Stimulated activated naive CD8-positive, alpha-beta T cell treated with anti-CD3 and anti-CD28 coated beads, Interleukin-15, amount 100 ng/mL, for 72 hours (primary cell): ENCODE measurements around the gene CLIP3.
A peak's percentile ranks its signal among the peaks of the same experiment; 100 is the strongest.

Source experiments
- ATAC-seq: fragments of 150-1000 bp; cut with Tn5 transposase; 2 replicates; pipeline ENCODE4 v1.10.0; 2021; ENCODE audit warnings: mild to moderate bottlenecking, moderate library complexity
- DNase-seq, 2 donors: peaks; one replicate each; pipeline ENCODE4 v3.0.0; 2021 to 2022
- H3K27ac Mint-ChIP-seq, 2 donors: one replicate each; pipeline ENCODE4 v1.8.0; 2022; ENCODE audit warnings: mild to moderate bottlenecking in 2 of 2, mixed read lengths in 2 of 2, moderate library complexity in 2 of 2
- H3K27me3 Mint-ChIP-seq: one replicate; pipeline ENCODE4 v1.8.0; 2022; ENCODE audit warnings: mixed read lengths
- H3K4me1 Mint-ChIP-seq: one replicate; pipeline ENCODE4 v1.8.0; 2022; ENCODE audit warnings: mild to moderate bottlenecking, mixed read lengths
- H3K4me3 Mint-ChIP-seq, 2 donors: one replicate each; pipeline ENCODE4 v1.8.0; 2022; ENCODE audit warnings: mild to moderate bottlenecking in 2 of 2, mixed read lengths in 2 of 2, moderate library complexity in 1 of 2
- H3K9me3 Mint-ChIP-seq, 2 donors: one replicate each; pipeline ENCODE4 v1.8.0; 2022; ENCODE audit warnings: mixed read lengths in 2 of 2

Gene CLIP3

GRCh38 chr19:35978832-35979365, 53.8 kb downstream of the CLIP3 start:
- no peak for DNase-seq
- Mint-ChIP-seq H3K4me1 (peaks cover 5% of the 10 kb centered on the region), H3K9me3 (no peaks in the 10 kb centered on the region), H3K27me3 (peaks cover 49% of the 10 kb centered on the region), H3K4me3 (no peak overlapping the region), H3K27ac (no peak overlapping the region)
- ATAC-seq: no peak

GRCh38 chr19:35978271-35978670, 54.4 kb downstream of the CLIP3 start:
- ATAC-seq: no peak
- Mint-ChIP-seq H3K4me3 (no peak overlapping the region), H3K27me3 (peaks cover 43% of the 10 kb centered on the region), H3K4me1 (peaks cover 5% of the 10 kb centered on the region), H3K9me3 (no peaks in the 10 kb centered on the region), H3K27ac (no peak overlapping the region)
- DNase-seq: no peak

- no peaks in the 10 kb centered on the region for H3K9me3 Mint-ChIP-seq
- DNase-seq (peak; percentile 43 to 53), ATAC-seq (peak; percentile 89)
- H3K27me3 Mint-ChIP-seq: peaks cover 41% of the 10 kb centered on the region
- H3K27ac Mint-ChIP-seq: no peak overlapping the region
- H3K4me3 Mint-ChIP-seq: no peak overlapping the region
- peaks cover 5% of the 10 kb centered on the region for H3K4me1 Mint-ChIP-seq
Measured at GRCh38 chr19:35977446-35978222, 55.0 kb downstream of the CLIP3 start.

GRCh38 chr19:35975608-35976214, 57.0 kb downstream of the CLIP3 start:
- DNase-seq (no peak), ATAC-seq (no peak)
- H3K27ac Mint-ChIP-seq: no peak overlapping the region
- peaks cover 33% of the 10 kb centered on the region for H3K27me3 Mint-ChIP-seq
- H3K4me3 Mint-ChIP-seq: no peak overlapping the region
- H3K4me1 Mint-ChIP-seq: peaks cover 5% of the 10 kb centered on the region
- no peaks in the 10 kb centered on the region for H3K9me3 Mint-ChIP-seq

- H3K27ac Mint-ChIP-seq: no peak overlapping the region
- no peaks in the 10 kb centered on the region for H3K9me3 Mint-ChIP-seq
- H3K27me3 Mint-ChIP-seq: peaks cover 23% of the 10 kb centered on the region
- no peak overlapping the region for H3K4me3 Mint-ChIP-seq
- ATAC-seq: no peak
- H3K4me1 Mint-ChIP-seq: peaks cover 12% of the 10 kb centered on the region
- DNase-seq: no peak
Measured at GRCh38 chr19:35973487-35973886, 59.2 kb downstream of the CLIP3 start.

GRCh38 chr19:35966771-35967170, 65.9 kb downstream of the CLIP3 start:
- DNase-seq: no peak
- Mint-ChIP-seq H3K4me3 (no peak overlapping the region), H3K4me1 (peaks cover 7% of the 10 kb centered on the region), H3K27me3 (peaks cover 7% of the 10 kb centered on the region), H3K9me3 (no peaks in the 10 kb centered on the region), H3K27ac (no peak overlapping the region)
- ATAC-seq: no peak
